HEK293T (cell line): Measurements from ENCODE around the gene SYNGAP1.

Experiments
- ARNT ChIP-seq: fragments of 450-650 bp; IDR thresholded peaks from 2 replicates; pipeline ENCODE4 v1.6.1; 2017; ENCODE audit warnings: mild to moderate bottlenecking
- FOXA1 ChIP-seq: fragments of 450-650 bp; IDR thresholded peaks from 2 replicates; pipeline ENCODE4 v1.6.1; 2016; ENCODE audit warnings: mild to moderate bottlenecking
- FOXM1 ChIP-seq: fragments of 450-650 bp; IDR thresholded peaks from 2 replicates; pipeline ENCODE4 v1.6.1; 2017; ENCODE audit warnings: mild to moderate bottlenecking, borderline replicate concordance
- L3MBTL2 ChIP-seq: fragments of 450-650 bp; conservative IDR thresholded peaks from 2 replicates; pipeline ENCODE4 v1.6.1; 2016; ENCODE audit warnings: mild to moderate bottlenecking
- LEF1 ChIP-seq: fragments of 450-650 bp; IDR thresholded peaks from 2 replicates; pipeline ENCODE4 v1.6.1; 2017; ENCODE audit warnings: mild to moderate bottlenecking, borderline replicate concordance
- NFRKB ChIP-seq: fragments of 450-650 bp; IDR thresholded peaks from 2 replicates; pipeline ENCODE4 v1.6.1; 2016; ENCODE audit warnings: mild to moderate bottlenecking, moderate library complexity
- PKNOX1 ChIP-seq: fragments of 450-650 bp; IDR thresholded peaks from 2 replicates; pipeline ENCODE4 v1.6.1; 2016
- SP1 ChIP-seq: fragments of 450-650 bp; IDR thresholded peaks from 2 replicates; pipeline ENCODE4 v1.6.1; 2017
- SUZ12 ChIP-seq: fragments of 450-650 bp; IDR thresholded peaks from 2 replicates; pipeline ENCODE4 v1.6.1; 2016; ENCODE audit warnings: mild to moderate bottlenecking
- TARDBP ChIP-seq: fragments of 450-650 bp; IDR thresholded peaks from 2 replicates; pipeline ENCODE4 v1.6.1; 2016

GRCh38 chr6:33433001-33433543, 13.2 kb downstream of the SYNGAP1 start:
- TF ChIP-seq PKNOX1 (no peak), LEF1 (no peak), NFRKB (no peak), FOXA1 (no peak), SUZ12 (no peak), FOXM1 (no peak), ARNT (no peak), TARDBP (no peak), L3MBTL2 (no peak), SP1 (no peak)
